GM18505 (cell line): ENCODE measurements around the gene HOXB13.

ENCODE experiments used
- ATAC-seq: cut with Tn5 transposase; IDR thresholded peaks from one replicate; pipeline ENCODE4 v1.9.1; 2021; ENCODE audit not compliant: unreplicated experiment
- POLR2A ChIP-seq: IDR thresholded peaks from 4 replicates; pipeline ENCODE4 v1.6.1; 2011; ENCODE audit warnings: borderline replicate concordance; ENCODE audit not compliant: insufficient read depth, insufficient read length; ENCODE audit errors: extremely low read depth

The HOXB13 gene

DNA sequence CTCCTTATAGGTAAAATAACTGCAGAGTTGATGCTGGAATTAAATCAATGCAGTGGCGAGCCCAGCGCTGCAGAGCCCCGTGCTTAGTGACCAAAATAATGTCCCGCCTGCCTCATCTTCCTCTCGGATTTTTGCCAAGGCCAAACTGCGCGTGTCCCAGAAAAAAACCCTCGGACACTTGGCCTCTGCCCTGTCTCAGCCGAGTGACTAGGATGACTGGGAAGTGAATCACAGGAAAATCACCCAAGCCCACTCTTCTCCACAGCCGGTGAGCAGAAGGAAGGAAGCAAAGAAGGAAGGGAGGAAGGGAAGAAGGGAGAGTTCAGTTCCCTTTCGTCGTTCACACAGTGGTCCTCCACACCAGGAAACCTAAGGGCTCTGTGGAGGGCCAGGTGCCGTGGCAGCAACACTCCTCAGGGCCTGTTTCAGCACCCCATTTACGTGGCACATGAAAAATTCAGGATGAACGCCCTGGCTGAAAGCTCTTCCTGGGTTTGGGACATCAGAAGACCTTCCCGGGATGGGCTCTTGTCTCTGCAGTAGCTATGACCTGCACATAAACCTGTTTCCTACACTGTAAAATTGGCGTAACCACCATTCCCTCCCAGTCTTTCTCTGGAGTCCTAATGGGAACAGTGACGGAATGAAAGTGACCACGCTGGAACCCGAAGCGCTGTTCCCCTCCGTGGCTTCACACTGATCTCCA is 25.4 kb upstream of the HOXB13 start:
- no peak for ATAC-seq
- no peak for TF ChIP-seq POLR2A

DNA sequence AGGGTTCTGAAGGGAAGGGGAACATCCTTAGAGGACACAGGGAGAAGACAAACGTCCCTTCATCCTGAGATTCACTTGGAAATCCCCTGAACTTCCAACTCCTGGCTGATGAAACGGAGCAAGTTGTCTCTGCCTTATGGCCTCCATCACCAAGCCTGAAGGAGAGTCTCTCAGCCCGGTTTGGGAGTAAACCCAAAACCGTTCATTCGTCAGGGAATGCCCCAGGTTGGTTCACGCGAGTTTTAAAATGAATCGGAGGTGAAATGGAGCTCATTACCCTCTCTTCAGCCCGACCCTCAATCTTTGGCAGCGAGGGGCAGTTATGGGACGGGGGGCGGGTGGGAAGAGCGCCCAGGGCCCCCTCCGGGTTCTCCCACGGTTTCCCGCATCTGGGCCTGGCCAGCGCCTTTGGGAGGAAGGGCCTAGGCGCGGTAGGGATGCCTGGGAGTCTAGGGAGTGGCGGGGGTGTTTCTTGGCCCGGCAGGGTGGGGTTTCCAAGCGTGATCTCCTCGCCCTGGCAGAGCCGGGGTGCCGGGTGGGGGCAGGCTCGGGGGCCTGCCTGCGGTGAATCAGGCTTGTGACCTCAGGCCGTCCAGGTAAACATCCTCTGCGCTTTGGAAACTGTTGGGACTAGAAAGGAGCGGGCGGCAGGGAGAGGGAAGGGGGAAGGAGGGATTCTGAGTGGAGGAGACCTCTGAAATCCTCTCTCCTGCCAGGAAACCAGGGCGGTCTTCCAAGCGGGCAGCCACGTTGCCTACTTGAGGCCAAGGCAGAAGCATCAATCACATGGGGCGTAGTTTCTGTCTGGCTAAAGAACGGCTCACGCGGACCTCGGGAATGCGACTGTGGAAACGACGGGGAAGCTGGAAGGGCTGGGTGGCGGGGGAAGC is 24.1 kb upstream of the HOXB13 start:
- TF ChIP-seq POLR2A: no peak
- no peak for ATAC-seq

DNA sequence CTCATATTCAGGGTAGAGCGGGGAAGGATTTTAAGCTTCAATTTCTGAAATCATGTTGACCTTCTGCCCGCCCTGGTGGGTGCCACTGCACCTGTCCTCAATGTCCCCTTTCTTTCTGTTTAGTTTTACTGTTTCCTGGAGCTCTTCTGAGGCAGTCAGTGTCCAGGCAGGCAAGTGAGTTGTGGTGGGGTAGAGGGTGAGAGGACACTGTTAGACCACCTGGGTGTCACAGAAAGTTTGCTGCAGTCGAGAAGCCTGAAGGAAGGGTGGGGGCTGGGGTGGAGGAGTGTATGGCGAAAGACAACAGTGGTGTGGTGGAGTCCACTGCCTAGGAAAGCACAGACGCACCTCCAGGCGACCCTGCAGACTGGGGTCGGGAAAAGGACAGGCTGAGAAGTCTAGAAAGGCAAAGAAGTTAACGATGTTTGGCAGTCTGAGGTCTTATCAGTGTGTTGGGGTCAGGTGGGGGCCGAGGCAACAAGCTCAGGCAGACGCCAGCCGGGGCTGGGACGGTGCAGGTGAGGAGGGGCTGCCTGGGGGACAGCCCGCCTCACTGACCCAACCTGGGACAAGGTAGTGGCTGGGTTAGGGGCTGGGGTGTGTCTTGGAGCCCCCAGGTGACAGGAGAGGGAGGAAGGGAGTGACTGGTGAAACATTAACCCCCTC is 23.3 kb upstream of the HOXB13 start:
- no peak for TF ChIP-seq POLR2A
- ATAC-seq: no peak

DNA sequence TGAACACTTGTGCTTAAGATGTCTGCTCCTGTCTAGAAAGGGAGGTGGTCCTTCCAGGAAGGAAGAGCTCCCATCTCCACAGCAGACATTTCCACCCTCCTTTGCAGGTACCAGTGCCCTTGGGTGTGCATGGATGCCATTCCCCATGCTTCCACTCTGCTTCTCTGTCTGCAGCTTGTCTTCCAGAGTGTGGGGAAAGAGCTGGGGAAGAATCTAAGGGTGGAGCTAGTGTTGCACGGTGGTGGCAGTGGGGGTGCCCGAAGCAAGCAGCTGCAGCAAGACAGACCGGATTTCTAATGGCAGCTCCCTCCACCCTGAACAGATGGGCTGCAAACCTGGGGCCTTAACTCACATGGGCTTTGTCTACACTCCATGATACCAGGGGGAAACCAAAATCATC is 22.6 kb upstream of the HOXB13 start:
- ATAC-seq: no peak
- TF ChIP-seq POLR2A: no peak

DNA sequence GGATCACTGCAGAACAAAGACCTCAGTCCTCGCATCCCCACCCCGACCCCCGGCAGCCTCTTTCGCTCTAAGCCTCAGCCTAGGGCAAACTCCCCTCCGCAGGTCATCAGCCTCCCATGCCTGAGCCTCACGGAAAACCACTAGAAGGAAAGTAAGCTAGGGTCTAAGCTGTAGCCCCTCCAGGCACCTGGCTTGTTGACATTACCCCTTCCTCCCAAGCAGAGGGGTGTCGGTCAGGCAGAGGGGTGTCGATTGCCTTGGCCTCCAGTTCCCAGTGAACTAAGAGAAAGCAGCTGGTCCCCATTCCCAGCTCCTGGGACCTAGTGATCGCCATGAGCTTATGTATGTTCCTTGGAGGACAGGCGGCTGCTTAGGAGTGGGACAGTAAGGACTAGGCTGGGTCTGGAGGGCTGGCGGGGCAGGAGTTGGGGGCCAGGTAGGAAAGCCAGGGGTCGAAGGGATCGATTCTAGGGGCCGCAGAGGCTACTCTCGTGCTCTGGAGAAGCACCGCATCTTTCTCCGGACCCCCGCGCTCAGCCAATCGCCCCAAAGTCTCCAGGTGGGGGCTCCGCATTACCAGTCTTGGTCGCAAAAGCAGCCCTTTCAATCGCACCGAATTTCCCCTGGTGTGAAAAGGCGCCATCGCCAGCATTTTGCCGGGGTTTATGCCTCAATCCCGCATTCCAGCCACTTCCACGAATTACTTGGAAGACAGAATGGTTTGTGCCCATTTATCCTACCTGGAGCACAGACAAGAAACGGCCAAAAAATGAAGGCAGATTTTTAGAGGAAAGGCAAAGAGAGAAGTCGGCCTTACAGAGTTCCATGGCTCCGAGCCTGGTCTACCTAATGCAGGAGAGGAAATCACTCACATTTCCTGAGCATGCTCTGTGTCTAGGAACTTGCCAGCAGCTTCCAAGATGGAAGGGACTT is 21.3 kb upstream of the HOXB13 start:
- no peak for TF ChIP-seq POLR2A
- ATAC-seq: no peak

DNA sequence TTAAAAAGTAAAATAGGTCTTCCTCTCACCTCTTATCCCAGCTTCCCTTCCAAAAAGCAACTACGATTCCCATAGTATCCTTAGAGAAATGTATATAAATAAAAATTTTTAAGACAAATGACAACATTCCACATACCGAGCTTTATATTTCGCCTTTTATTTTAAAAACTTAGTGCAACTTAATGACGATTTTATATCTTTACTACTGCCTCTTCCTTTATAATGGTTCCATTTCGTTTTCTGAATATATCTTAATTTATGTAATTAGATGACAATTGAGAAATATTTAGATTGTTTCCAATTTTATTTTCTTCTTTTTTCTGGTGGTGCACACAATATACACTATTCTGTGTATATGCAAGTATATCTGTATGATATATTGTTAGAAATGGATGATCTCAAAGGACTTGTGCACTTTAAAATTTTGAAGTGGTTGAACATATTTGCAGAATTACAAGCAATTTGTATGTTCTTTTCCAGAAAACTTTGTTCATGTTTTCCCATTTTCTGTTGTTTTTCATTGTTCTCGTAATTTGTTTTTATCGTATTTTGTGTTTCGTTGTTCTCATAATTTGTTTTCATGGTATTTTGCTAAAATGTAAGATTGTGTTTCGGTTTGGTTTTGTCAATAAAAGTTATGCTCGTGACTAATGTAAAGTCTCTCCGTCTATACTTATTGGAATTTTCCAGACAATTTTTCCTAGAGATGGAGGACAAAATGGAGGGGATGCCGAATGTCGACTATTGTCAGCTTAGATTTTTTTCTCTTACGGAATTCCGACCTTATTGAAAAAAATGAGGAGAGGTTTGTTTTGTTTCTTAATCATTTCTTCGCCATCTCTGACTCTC is 20.4 kb upstream of the HOXB13 start:
- TF ChIP-seq POLR2A: no peak
- ATAC-seq: no peak

DNA sequence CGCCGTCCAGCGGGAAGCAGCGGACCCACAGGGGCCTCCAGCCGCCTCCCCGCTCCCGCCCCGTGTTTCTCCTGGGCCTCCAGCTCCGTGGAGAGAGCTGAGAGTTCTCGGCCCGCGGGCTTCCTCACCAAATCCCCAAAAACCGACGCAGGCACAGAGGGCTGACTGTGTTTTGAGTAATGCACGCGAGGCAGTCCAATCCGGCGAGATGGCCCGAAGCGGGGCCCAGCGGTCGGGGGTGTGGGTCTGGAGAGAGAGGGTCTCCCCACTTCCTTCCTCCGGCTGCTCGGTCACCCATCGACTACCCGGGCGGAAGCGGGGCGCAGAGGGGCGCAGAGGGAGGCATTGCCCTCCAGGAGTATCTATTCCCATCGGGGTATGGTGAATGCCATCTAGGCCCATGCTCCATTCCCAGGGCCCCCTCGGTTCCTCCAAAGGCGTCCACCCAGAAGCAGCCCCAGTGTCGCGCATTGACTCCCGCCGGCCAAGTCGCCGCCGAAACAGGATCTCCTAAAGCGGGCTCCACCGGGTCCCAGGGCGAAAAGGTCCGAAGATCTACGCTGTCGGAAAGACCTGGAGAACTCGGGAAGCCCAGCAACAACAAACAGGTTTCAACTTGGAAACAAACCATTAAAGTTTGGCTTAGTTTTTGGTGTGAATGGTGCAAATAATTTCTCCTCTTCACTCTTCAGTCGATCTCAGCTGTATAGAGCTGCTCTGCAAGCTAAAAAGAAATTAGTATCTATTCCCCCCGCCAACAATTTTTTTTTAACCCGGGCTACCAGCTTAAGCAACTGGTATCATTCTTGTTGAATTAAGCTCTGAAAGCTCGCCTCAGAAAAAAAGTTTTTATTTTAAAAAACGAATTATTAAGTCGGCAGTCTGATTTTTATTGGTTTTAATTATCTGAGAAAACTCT is 19.2 kb upstream of the HOXB13 start:
- no peak for ATAC-seq
- no peak for TF ChIP-seq POLR2A

DNA sequence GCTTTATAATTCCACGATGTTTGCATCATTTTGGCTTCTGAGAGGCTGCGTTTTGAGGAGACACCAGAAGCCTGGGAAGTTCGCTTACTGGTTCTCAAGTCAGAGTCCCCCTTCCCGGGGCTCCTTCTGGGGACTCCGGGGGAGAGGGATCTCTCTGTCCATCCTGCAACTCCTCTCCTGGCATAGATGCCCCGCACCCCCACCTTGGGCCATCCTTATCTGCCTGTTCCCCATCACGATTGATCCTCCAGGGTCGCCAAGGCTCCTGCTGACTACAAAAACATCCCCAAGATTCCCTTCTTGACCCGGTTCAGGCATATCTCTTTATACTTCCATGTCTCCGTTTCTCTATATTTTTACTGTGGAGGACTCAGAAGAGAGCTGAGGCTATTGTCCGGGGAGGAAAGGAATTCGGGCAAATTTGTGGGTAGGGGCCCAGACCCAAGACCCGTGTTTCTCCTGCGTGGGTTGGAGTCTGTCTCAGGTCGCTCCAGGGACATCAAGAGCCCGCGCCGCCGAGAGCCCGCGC is 18.4 kb upstream of the HOXB13 start:
- no peak for TF ChIP-seq POLR2A
- no peak for ATAC-seq

DNA sequence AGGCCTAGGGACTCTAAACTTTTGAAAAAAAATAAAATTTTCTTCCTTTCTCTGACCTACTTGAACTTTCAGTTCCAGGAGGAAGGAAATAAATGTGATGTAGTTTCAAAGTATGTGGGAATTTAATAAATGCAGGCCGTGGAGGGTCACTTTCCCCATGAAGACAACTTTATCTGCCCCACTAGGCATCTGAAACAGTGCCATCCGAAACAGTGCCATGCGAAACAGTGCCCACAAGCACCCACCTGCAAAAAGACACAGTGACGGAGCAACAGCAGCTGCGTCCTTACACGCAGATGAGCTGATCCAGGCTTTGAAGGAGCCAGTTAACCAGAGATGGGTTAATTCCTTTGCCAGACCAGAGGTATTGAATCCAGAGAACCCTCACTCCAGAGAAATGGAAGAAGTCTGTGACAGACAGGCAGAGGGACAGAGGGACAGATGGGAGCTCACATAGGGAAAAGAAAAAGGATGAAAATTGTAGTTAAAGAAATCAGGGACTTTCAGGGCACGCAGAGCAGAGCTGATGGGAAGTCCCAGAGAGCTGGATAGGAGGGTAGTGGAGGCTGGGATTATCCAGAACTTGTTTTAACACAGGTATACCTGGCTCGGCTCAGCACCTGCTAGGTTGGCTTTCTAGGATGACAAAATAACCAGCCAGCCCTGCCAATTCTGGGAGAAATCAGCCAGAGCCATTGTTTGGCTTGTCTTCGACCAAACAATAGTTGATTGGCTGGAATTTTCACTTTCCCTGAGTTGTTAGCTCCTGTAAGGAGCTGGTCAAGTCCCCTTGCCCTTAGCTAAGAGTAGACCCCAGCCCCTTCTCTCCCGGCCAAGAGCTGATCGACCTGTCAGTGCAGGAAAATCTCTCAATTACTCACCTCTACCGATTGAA is 17.1 kb upstream of the HOXB13 start:
- no peak for ATAC-seq
- TF ChIP-seq POLR2A: no peak

DNA sequence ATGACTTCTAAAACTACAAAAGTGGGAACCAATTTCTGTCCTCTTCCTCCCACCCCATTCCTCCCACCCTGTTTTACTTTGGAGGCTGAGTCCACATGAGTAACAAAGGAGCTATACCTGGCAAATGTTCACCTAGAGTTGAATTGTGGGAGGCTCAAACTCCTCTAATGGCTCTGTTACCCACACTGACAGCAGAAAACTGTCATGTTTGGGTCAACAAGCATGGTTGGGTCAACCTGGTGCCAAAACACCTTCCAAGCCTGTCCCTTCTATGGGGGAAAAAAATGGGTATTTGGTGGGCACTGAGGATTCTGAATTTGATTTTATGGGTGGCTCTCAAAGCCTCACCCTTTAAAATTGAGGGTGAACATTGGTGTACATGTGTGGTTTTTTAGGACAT is 12.0 kb upstream of the HOXB13 start:
- ATAC-seq: no peak
- no peak for TF ChIP-seq POLR2A

DNA sequence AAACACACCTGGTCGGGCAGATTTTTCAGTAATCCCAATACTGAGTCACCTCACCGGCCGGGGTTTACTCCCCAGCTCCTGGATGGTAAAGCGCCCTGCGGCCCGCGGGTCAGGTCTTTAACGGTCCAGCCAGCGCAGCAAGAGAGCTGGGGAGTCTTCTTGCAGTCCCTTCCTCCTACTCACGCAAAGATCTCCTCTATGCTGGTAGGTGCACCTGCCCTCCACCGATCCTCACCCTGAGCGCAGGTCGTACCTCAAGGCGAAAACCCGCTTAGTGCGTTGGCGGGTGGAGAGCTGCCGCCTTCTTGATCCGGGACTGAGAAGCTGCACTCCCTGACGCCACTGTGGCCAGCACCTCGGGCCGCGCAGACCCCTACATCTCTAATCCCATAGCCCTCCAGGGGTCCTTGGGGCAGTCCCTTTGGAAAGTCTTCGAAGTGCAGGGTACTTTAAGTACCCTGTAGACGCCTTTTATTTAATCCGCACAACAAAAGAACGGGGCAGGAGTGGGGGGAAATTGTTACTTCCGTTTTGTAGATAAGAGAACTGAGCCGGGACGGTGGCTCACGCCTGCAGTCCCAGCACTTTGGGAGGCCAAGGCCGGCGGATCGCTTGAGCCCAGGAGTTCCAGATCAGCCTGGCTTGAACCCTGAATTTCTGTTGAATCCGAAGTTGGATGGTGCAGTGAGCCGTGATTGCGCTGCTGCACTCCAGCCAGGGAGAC is 10.4 kb upstream of the HOXB13 start:
- ATAC-seq: no peak
- TF ChIP-seq POLR2A: no peak
